Measurements from ENCODE around the gene RASGRF2.

GRCh38 chr5:81077105-81077504 is 116.9 kb downstream of the RASGRF2 start:
- TF ChIP-seq EZH2phosphoT487 (IDR thresholded peaks at IDR 0.05; ENCODE audit: insufficient read depth, low read depth) (no peak), EZH2 (IDR thresholded peaks at IDR 0.05; ENCODE audit: insufficient read depth, poor library complexity, severe bottlenecking) (no peak)

Measured in GM23248 (cell line).